GM23338 (cell line): ENCODE data around the gene DPYD. TPM values are rescaled to one million over a fixed set of nuclear protein-coding genes. Genes with fewer than 3 reads are reported as not detected.

Source experiments
- CTCF ChIP-seq, 2 experiments: fragments of 200-600 bp in 1 of 2; sonication (generic) in 1 of 2; conservative IDR thresholded peaks; 2 replicates each; pipeline versions ENCODE4 v1.5.1 to v1.6.1; 2016 to 2017; ENCODE audit warnings: antibody characterized with exemption in 2 of 2, low read depth in 2 of 2, mild to moderate bottlenecking in 2 of 2, moderate library complexity in 1 of 2
- POLR2AphosphoS5 ChIP-seq: IDR thresholded peaks from 2 replicates; pipeline ENCODE4 v1.6.1; 2016; ENCODE audit warnings: antibody characterized with exemption, low read depth
- REST ChIP-seq: IDR thresholded peaks from one replicate; pipeline ENCODE4 v1.6.1; 2018; ENCODE audit warnings: antibody characterized with exemption; ENCODE audit not compliant: unreplicated experiment
- STAT1 ChIP-seq: IDR thresholded peaks from one replicate; pipeline ENCODE4 v1.6.1; 2016; ENCODE audit warnings: antibody characterized with exemption; ENCODE audit not compliant: unreplicated experiment
- ZNF462 ChIP-seq: fragments of 250-450 bp; sonication (Bioruptor Pico); IDR thresholded peaks from 2 replicates; pipeline ENCODE4 v1.5.0; 2020; ENCODE audit warnings: mild to moderate bottlenecking, moderate library complexity
- polyA plus RNA-seq: library from polyadenylated mRNA; unstranded; fragments of >200 nt; fragmentation: Nextera tagmentation; extraction: Ambion mirVana; gene quantifications from 2 replicates; pipeline ENCODE4 v1.2.1, GENCODE V29; 2016
- total RNA-seq: library from RNA; depleted of rRNA; stranded (reverse); fragments of >200 nt; shearing (Covaris generic); gene quantifications from 2 replicates; pipeline ENCODE4 v1.2.3, GENCODE V29; 2014

The DPYD gene
- total and polyA plus RNA-seq, 2 experiments from 2014 or later, result 0.50 to 1.6 TPM

- TF ChIP-seq ZNF462 (CRISPR knock-in tag) (no peak), POLR2AphosphoS5 (no peak), REST (no peak), CTCF (conservative IDR thresholded peaks at IDR 0.05; ENCODE audit: low read depth in 2 of 2) (no peak), STAT1 (no peak)
These were observed 497.4 kb downstream of the DPYD start (continued) for GRCh38 chr1:97423403-97423802.
